Neuronal stem cell (in vitro differentiated cells): ENCODE data around the gene EPHB4.
A peak's percentile ranks its signal among the peaks of the same experiment; 100 is the strongest.

Experiments
- DNase-seq: peaks from one replicate; pipeline ENCODE4 v3.0.0-alpha.2; 2013; ENCODE audit warnings: low spot score
- H2AFZ ChIP-seq: one replicate; pipeline ENCODE4 v1.6.1; 2013; ENCODE audit warnings: mild to moderate bottlenecking, low read length, inconsistent platforms
- H2AK5ac ChIP-seq: 2 replicates; pipeline ENCODE4 v1.6.1; 2013; ENCODE audit warnings: low read depth, mild to moderate bottlenecking, inconsistent platforms, low read length, moderate library complexity, mixed read lengths
- H2BK120ac ChIP-seq: 2 replicates; pipeline ENCODE4 v1.6.1; 2013; ENCODE audit warnings: low read depth, mild to moderate bottlenecking, inconsistent platforms, low read length, moderate library complexity, mixed read lengths
- H2BK12ac ChIP-seq: one replicate; pipeline ENCODE4 v1.6.1; 2013; ENCODE audit warnings: low read length, inconsistent platforms
- H2BK15ac ChIP-seq: 2 replicates; pipeline ENCODE4 v1.6.1; 2013; ENCODE audit warnings: mild to moderate bottlenecking, low read length, inconsistent platforms, mixed read lengths
- H2BK5ac ChIP-seq: one replicate; pipeline ENCODE4 v1.6.1; 2013; ENCODE audit warnings: inconsistent platforms, mild to moderate bottlenecking, low read length, moderate library complexity
- H3K14ac ChIP-seq: one replicate; pipeline ENCODE4 v1.6.1; 2013; ENCODE audit warnings: low read length, inconsistent platforms
- H3K18ac ChIP-seq: 2 replicates; pipeline ENCODE4 v1.6.1; 2013; ENCODE audit warnings: low read length, inconsistent platforms
- H3K23ac ChIP-seq: 2 replicates; pipeline ENCODE4 v1.6.1; 2013; ENCODE audit warnings: low read depth, mild to moderate bottlenecking, mixed read lengths, low read length, inconsistent platforms; ENCODE audit not compliant: poor library complexity
- H3K27ac ChIP-seq: replicated peaks from 3 replicates; pipeline ENCODE4 v1.5.1; 2013; ENCODE audit warnings: low read length, inconsistent platforms
- H3K27me3 ChIP-seq, 3 experiments: 2 replicates each; pipeline ENCODE4 v1.6.1; 2013; ENCODE audit warnings: low read length in 3 of 3, mild to moderate bottlenecking in 2 of 3, inconsistent platforms in 1 of 3, low read depth in 1 of 3, mixed read lengths in 1 of 3, moderate library complexity in 1 of 3; ENCODE audit not compliant: control insufficient read depth in 3 of 3, insufficient read depth in 3 of 3
- H3K36me3 ChIP-seq, 2 donors: replicated peaks in 1 of 2; 2 replicates each; pipeline ENCODE4 v1.6.1; 2013; ENCODE audit warnings: low read length in 2 of 2; ENCODE audit not compliant: control insufficient read depth in 2 of 2, insufficient read depth in 2 of 2
- H3K4ac ChIP-seq: 2 replicates; pipeline ENCODE4 v1.6.1; 2013; ENCODE audit warnings: inconsistent platforms, mild to moderate bottlenecking, low read length, moderate library complexity
- H3K4me1 ChIP-seq, 2 donors: 1 replicate in 1 of 2; 2 replicates in 1 of 2; pipeline ENCODE4 v1.6.1; 2013; ENCODE audit warnings: low read length in 2 of 2, low read depth in 1 of 2; ENCODE audit not compliant: control insufficient read depth in 2 of 2, insufficient read depth in 1 of 2
- H3K4me2 ChIP-seq: one replicate; pipeline ENCODE4 v1.6.1; 2013; ENCODE audit warnings: mild to moderate bottlenecking, low read length, inconsistent platforms; ENCODE audit not compliant: insufficient read depth, poor library complexity, severe bottlenecking
- H3K4me3 ChIP-seq, 2 donors: 2 replicates each; pipeline ENCODE4 v1.5.1; 2013; ENCODE audit warnings: low read length in 2 of 2, mild to moderate bottlenecking in 2 of 2, inconsistent platforms in 1 of 2, moderate library complexity in 1 of 2
- H3K79me1 ChIP-seq: one replicate; pipeline ENCODE4 v1.6.1; 2013; ENCODE audit warnings: low read depth, mild to moderate bottlenecking, inconsistent platforms, low read length, moderate library complexity
- H3K9ac ChIP-seq: one replicate; pipeline ENCODE4 v1.6.1; 2013; ENCODE audit warnings: mild to moderate bottlenecking, low read depth, low read length, inconsistent platforms; ENCODE audit not compliant: poor library complexity
- H3K9me3 ChIP-seq, 2 donors: replicated peaks in 1 of 2; 2 replicates each; pipeline versions ENCODE3 to v1.6.1; 2013; ENCODE audit warnings: low read length in 2 of 2, mild to moderate bottlenecking in 2 of 2, inconsistent platforms in 1 of 2, low read depth in 1 of 2, mixed read lengths in 1 of 2, moderate library complexity in 1 of 2; ENCODE audit not compliant: control insufficient read depth in 2 of 2, insufficient read depth in 1 of 2
- H4K8ac ChIP-seq: one replicate; pipeline ENCODE4 v1.6.1; 2013; ENCODE audit warnings: low read depth, mild to moderate bottlenecking, inconsistent platforms, low read length, moderate library complexity
- H4K91ac ChIP-seq: one replicate; pipeline ENCODE4 v1.6.1; 2013; ENCODE audit warnings: low read length, low read depth, mild to moderate bottlenecking, inconsistent platforms; ENCODE audit not compliant: poor library complexity
- WGBS, 2 donors: extraction: QIAGEN DNeasy Blood & Tissue Kit; methylation state at CpG; one replicate each; pipeline ENCODE4 v1.1.7; 2013; ENCODE audit warnings: missing lambda C conversion rate in 2 of 2, mixed read lengths in 1 of 2; ENCODE audit not compliant: insufficient read length in 2 of 2, insufficient replicate concordance in 1 of 2; ENCODE audit errors: extremely low coverage in 2 of 2; 5-methylcytosine and 5-hydroxymethylcytosine counted together

EPHB4 gene

GRCh38 chr7:100835903-100836811 lies 8.8 kb upstream of the EPHB4 start:
- peak overlapping the region; percentile 70 for H2BK15ac ChIP-seq
- H2AFZ ChIP-seq = peak overlapping the region; percentile 78
- peak overlapping the region; percentile 22 for H4K91ac ChIP-seq
- H3K27ac ChIP-seq = peak overlapping the region; percentile 95
- peaks cover 15 to 25% of the 10 kb centered on the region in 2 donors for H3K4me1 ChIP-seq
- H3K4ac ChIP-seq = peak overlapping the region; percentile 43
- peak overlapping the region; percentile 37 for H3K4me2 ChIP-seq
- peak overlapping the region in 1 of 2 donors; percentile 42 for H3K4me3 ChIP-seq
- no CpG with 5 or more reads among the region's 17 CpGs for WGBS, 2 donors
- peak overlapping the region; percentile 88 for H2AK5ac ChIP-seq
- peak overlapping the region; percentile 58 for H3K23ac ChIP-seq
- peak; percentile 65 for DNase-seq
- H3K27me3 ChIP-seq = no peaks in the 10 kb centered on the region
- no peaks in the 10 kb centered on the region for H3K79me1 ChIP-seq
- H3K14ac ChIP-seq = peak overlapping the region; percentile 60
- peak overlapping the region; percentile 51 for H2BK12ac ChIP-seq
- H3K9me3 ChIP-seq = no peaks in the 10 kb centered on the region
- H2BK5ac ChIP-seq = peak overlapping the region; percentile 93
- H3K9ac ChIP-seq = peak overlapping the region; percentile 79
- H3K18ac ChIP-seq = peak overlapping the region; percentile 98
- H2BK120ac ChIP-seq = peak overlapping the region; percentile 73
- H4K8ac ChIP-seq = no peak overlapping the region
- H3K36me3 ChIP-seq = no peaks in the 10 kb centered on the region

- no peaks in the 10 kb centered on the region for H3K79me1 ChIP-seq
- H3K27ac ChIP-seq = no peak overlapping the region
- H3K4me2 ChIP-seq = no peak overlapping the region
- no peak overlapping the region for H2AFZ ChIP-seq
- H3K9ac ChIP-seq = no peak overlapping the region
- H3K36me3 ChIP-seq = no peaks in the 10 kb centered on the region
- H3K9me3 ChIP-seq = no peaks in the 10 kb centered on the region
- H2BK12ac ChIP-seq = no peak overlapping the region
- no peak overlapping the region for H4K91ac ChIP-seq
- H3K4me1 ChIP-seq = peaks cover 13 to 19% of the 10 kb centered on the region in 2 donors
- H3K4me3 ChIP-seq = no peak overlapping the region
- H3K23ac ChIP-seq = no peak overlapping the region
- H3K4ac ChIP-seq = no peak overlapping the region
- no peak overlapping the region for H2BK5ac ChIP-seq
- no peak overlapping the region for H3K18ac ChIP-seq
- DNase-seq = no peak
- no peak overlapping the region for H3K14ac ChIP-seq
- H4K8ac ChIP-seq = no peak overlapping the region
- no peak overlapping the region for H2BK15ac ChIP-seq
- WGBS, 2 donors = no CpG with 5 or more reads among the region's 5 CpGs
- H2BK120ac ChIP-seq = no peak overlapping the region
- no peaks in the 10 kb centered on the region for H3K27me3 ChIP-seq
- H2AK5ac ChIP-seq = no peak overlapping the region
These were observed 4.9 kb upstream of the EPHB4 start for GRCh38 chr7:100832281-100832633.

- H3K36me3 ChIP-seq = peaks cover 2 to 4% of the 10 kb centered on the region in 2 donors
These were observed 3.1 kb upstream of the EPHB4 start for GRCh38 chr7:100830396-100830795.

GRCh38 chr7:100829150-100829716 lies 1.9 kb upstream of the EPHB4 start:
- no peak overlapping the region for H2AFZ ChIP-seq
- H3K79me1 ChIP-seq = peaks cover 5% of the 10 kb centered on the region
- H3K9ac ChIP-seq = no peak overlapping the region
- H3K36me3 ChIP-seq = peaks cover 8 to 16% of the 10 kb centered on the region in 2 donors
- no peak overlapping the region for H4K8ac ChIP-seq
- H3K9me3 ChIP-seq = no peaks in the 10 kb centered on the region
- DNase-seq = no peak
- H3K4ac ChIP-seq = no peak overlapping the region
- no peak overlapping the region for H4K91ac ChIP-seq
- no peak overlapping the region for H3K14ac ChIP-seq
- H3K27ac ChIP-seq = no peak overlapping the region
- WGBS, 2 donors = no CpG with 5 or more reads among the region's 20 CpGs
- no peak overlapping the region for H3K4me2 ChIP-seq
- H3K4me3 ChIP-seq = peak overlapping the region in 1 of 2 donors; percentile 4
- H2BK120ac ChIP-seq = no peak overlapping the region
- peaks cover 10 to 14% of the 10 kb centered on the region in 2 donors for H3K4me1 ChIP-seq
- H3K23ac ChIP-seq = peak overlapping the region; percentile 44
- no peak overlapping the region for H3K18ac ChIP-seq
- no peak overlapping the region for H2BK12ac ChIP-seq
- H2AK5ac ChIP-seq = no peak overlapping the region
- no peak overlapping the region for H2BK5ac ChIP-seq
- no peaks in the 10 kb centered on the region for H3K27me3 ChIP-seq
- no peak overlapping the region for H2BK15ac ChIP-seq

More at GRCh38 chr7:100830396-100830795, 3.1 kb upstream of the EPHB4 start:
- no peak for DNase-seq
- Histone ChIP-seq H2BK12ac (no peak overlapping the region), H3K4me2 (no peak overlapping the region), H3K27me3 (no peaks in the 10 kb centered on the region), H3K18ac (no peak overlapping the region), H4K8ac (no peak overlapping the region), H3K9me3 (no peaks in the 10 kb centered on the region), H3K14ac (no peak overlapping the region), H3K4ac (no peak overlapping the region), H2AK5ac (no peak overlapping the region), H3K4me1 (peaks cover 5 to 10% of the 10 kb centered on the region in 2 donors), H3K27ac (no peak overlapping the region), H2BK120ac (no peak overlapping the region), H3K9ac (no peak overlapping the region), H2BK15ac (no peak overlapping the region), H4K91ac (no peak overlapping the region), H2AFZ (no peak overlapping the region), H3K23ac (no peak overlapping the region), H2BK5ac (no peak overlapping the region), H3K4me3 (no peak overlapping the region), H3K79me1 (no peaks in the 10 kb centered on the region)
- WGBS, 2 donors = no CpG with 5 or more reads among the region's 4 CpGs
